Measurements from ENCODE around the gene TEF.

- TF ChIP-seq GATA3 (IDR thresholded peaks at IDR 0.05; ENCODE audit: low read depth, low read length) (no peak), GATA2 (IDR thresholded peaks at IDR 0.05; ENCODE audit: low read depth, low read length) (no peak)
Observed at GRCh38 chr22:41442240-41442792, 60.6 kb downstream of the TEF start.

Data from SH-SY5Y (cell line).